ENCODE measurements around the gene CCDC34. TPM values are rescaled to one million over a fixed set of nuclear protein-coding genes. Genes with fewer than 3 reads are reported as not detected.
"Not testable (repeated sequence)": the region's sequence is repeated elsewhere in the genome, so short reads cannot be mapped to it uniquely, and the experiment has no call there.

The CCDC34 gene
- total RNA-seq, 1 donor from 2014 or later = 4.3 TPM

- Mint-ChIP-seq H3K4me1 (ENCODE audit: low read depth) (peaks cover 41% of the 10 kb centered on the region), H3K9me3 (ENCODE audit: low read depth) (no peaks in the 10 kb centered on the region), H3K27ac (ENCODE audit: unreplicated experiment) (peak overlapping the region; percentile 67), H3K36me3 (ENCODE audit: low read depth) (peaks cover 9% of the 10 kb centered on the region), H3K4me3 (ENCODE audit: unreplicated experiment) (no peak overlapping the region), H3K27me3 (ENCODE audit: low read depth) (no peaks in the 10 kb centered on the region)
- no peak for DNase-seq (ENCODE audit: low spot score)
- TF ChIP-seq, protein P1, sequence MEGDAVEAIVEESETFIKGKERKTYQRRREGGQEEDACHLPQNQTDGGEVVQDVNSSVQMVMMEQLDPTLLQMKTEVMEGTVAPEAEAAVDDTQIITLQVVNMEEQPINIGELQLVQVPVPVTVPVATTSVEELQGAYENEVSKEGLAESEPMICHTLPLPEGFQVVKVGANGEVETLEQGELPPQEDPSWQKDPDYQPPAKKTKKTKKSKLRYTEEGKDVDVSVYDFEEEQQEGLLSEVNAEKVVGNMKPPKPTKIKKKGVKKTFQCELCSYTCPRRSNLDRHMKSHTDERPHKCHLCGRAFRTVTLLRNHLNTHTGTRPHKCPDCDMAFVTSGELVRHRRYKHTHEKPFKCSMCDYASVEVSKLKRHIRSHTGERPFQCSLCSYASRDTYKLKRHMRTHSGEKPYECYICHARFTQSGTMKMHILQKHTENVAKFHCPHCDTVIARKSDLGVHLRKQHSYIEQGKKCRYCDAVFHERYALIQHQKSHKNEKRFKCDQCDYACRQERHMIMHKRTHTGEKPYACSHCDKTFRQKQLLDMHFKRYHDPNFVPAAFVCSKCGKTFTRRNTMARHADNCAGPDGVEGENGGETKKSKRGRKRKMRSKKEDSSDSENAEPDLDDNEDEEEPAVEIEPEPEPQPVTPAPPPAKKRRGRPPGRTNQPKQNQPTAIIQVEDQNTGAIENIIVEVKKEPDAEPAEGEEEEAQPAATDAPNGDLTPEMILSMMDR (IDR thresholded peaks at IDR 0.05) = no peak
Observed at GRCh38 chr11:27331981-27332380, 31.0 kb downstream of the CCDC34 start.

DNA sequence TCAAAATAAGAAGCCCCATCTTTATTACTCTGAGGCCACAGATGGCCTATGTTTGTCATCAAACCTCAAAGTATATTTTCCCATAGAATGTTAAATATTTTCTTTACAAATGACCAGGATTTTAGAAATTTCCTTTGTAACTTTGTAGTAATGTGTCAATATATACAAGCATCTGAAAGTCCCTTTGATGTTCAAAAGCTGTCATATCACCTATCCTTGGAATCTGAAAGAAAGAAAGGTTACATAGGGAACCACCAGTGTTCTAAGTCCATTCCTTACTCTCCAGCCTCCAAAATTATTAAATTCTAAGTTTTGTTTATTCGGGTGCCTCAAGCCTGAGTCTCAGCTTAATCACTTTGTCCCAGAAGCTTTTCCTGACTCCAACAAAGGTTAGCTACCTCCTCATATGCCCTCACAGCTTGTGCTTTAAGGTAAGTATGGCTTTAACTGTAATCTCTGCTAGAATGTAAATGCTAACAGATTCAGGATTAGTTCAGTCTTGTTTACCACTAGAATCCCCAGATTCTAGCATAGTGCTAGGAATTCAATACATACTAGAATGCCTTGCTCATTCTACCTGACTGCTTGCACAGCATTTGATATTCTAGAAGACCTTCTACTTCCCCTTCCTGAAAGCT lies 32.3 kb downstream of the CCDC34 start:
- DNase-seq (ENCODE audit: low spot score) = no peak
- Mint-ChIP-seq H3K9me3 (ENCODE audit: low read depth) (peaks cover 11% of the 10 kb centered on the region), H3K27ac (ENCODE audit: unreplicated experiment) (peak overlapping the region; percentile 39), H3K4me1 (ENCODE audit: low read depth) (peaks cover 41% of the 10 kb centered on the region), H3K36me3 (ENCODE audit: low read depth) (peaks cover 14% of the 10 kb centered on the region), H3K4me3 (ENCODE audit: unreplicated experiment) (no peak overlapping the region), H3K27me3 (ENCODE audit: low read depth) (no peaks in the 10 kb centered on the region)
- TF ChIP-seq, protein P1 (IDR thresholded peaks at IDR 0.05) = no peak

DNA sequence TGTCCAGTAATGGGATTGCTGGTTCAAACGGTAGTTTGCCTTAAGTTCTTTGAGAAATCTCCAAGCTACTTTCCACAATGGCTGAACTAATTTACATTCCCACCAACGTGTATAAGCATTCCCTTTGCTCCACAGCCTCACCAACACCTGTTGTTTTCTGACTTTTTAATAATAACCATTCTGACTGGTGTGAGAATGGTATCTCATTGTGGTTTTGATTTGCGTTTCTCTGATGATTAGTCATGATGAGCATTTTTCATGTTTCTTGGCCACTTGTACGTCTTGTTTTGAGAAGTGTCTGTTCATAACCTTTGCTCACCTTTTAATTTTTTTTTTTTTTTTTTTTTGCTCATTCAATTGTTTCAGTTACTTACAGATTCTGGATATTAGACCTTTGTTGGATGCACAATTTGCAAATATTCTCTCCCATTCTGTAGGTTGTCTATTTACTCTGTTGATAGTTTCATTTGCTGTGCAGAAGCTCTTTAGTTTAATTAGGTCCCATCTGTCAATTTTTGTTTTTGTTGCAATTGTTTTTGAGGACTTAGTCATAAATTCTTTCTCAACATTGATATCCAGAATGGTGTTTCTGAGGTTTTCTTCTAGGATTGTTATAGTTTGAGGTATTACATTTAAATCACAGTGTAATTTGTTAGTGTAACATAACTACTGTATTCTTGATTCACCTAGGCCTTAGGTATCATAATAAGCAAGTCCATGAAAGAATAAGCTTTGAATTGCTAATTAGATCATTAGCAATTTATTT lies 33.0 kb downstream of the CCDC34 start:
- Mint-ChIP-seq H3K4me1 (ENCODE audit: low read depth) (peaks cover 41% of the 10 kb centered on the region), H3K36me3 (ENCODE audit: low read depth) (peaks cover 14% of the 10 kb centered on the region), H3K4me3 (ENCODE audit: unreplicated experiment) (no peak overlapping the region), H3K9me3 (ENCODE audit: low read depth) (peaks cover 14% of the 10 kb centered on the region), H3K27ac (ENCODE audit: unreplicated experiment) (no peak overlapping the region), H3K27me3 (ENCODE audit: low read depth) (no peaks in the 10 kb centered on the region)
- DNase-seq (ENCODE audit: low spot score) = no peak
- TF ChIP-seq, protein P1 (IDR thresholded peaks at IDR 0.05) = no peak

GRCh38 chr11:27328614-27329013 lies 34.4 kb downstream of the CCDC34 start:
- Mint-ChIP-seq H3K4me1 (ENCODE audit: low read depth) (peaks cover 38% of the 10 kb centered on the region), H3K4me3 (ENCODE audit: unreplicated experiment) (no peak overlapping the region), H3K27me3 (ENCODE audit: low read depth) (no peaks in the 10 kb centered on the region), H3K9me3 (ENCODE audit: low read depth) (peaks cover 14% of the 10 kb centered on the region), H3K36me3 (ENCODE audit: low read depth) (peaks cover 12% of the 10 kb centered on the region), H3K27ac (ENCODE audit: unreplicated experiment) (peak overlapping the region; percentile 90)
- TF ChIP-seq, protein P1 (IDR thresholded peaks at IDR 0.05) = no peak
- no peak for DNase-seq (ENCODE audit: low spot score)

DNA sequence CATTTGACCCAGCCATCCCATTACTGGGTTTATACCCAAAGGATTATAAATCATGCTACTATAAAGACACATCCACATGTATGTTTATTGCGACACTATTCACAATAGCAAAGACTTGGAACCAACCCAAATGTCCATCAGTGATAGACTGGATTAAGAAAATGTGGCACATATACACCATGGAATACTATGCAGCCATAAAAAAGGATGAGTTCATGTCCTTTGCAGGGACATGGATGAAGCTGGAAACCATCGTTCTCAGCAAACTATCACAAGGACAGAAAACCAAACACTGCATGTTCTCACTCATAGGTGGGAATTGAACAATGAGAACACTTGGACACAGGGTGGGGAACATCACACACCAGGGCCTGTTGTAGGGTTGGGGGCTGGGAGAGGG lies 36.0 kb downstream of the CCDC34 start:
- H3K27ac Mint-ChIP-seq (ENCODE audit: unreplicated experiment); H3K27me3 Mint-ChIP-seq (ENCODE audit: low read depth); DNase-seq (ENCODE audit: low spot score); H3K4me3 Mint-ChIP-seq (ENCODE audit: unreplicated experiment): not testable (repeated sequence)
- Mint-ChIP-seq H3K36me3 (ENCODE audit: low read depth) (peaks cover 13% of the 10 kb centered on the region), H3K4me1 (ENCODE audit: low read depth) (peaks cover 35% of the 10 kb centered on the region), H3K9me3 (ENCODE audit: low read depth) (peaks cover 21% of the 10 kb centered on the region)

DNA sequence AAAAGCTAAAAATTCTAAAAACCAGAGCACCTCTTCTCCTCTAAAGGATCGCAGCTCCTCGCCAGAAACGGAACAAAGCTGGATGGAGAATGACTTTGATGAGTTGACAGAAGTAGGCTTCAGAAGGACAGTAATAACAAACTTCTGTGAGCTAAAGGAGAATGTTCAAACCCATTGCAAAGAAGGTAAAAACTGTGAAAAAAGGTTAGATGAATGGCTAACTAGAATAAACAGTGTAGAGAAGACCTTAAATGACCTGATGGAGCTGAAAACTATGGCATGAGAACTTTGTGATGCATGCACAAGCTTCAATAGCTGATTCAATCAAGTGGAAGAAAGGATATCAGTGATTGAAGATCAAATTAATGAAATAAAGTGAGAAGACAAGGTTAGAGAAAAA lies 40.8 kb downstream of the CCDC34 start:
- Mint-ChIP-seq H3K9me3 (ENCODE audit: low read depth) (peaks cover 21% of the 10 kb centered on the region), H3K4me1 (ENCODE audit: low read depth) (peaks cover 25% of the 10 kb centered on the region)
- H3K27me3 Mint-ChIP-seq (ENCODE audit: low read depth) = not testable (repeated sequence)

DNA sequence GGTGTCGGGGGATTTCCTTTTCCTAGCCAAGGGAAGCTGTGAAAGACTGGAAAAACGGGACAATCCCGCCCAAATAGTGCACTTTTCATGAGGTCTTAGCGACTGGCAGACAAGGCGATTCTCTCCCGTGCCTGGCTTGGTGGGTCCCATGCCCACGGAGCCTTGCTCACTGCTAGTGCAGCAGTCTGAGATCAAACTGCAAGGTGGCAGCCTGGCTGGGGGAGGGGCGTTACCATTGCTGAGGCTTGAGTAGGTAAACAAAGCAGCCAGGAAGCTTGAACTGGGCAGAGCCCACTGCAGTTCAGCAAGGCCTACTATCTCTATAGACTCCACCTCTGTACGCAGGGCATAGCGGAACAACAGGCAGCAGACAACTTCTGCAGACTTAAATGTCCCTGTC lies 41.7 kb downstream of the CCDC34 start:
- not testable (repeated sequence) for DNase-seq (ENCODE audit: low spot score); H3K36me3 Mint-ChIP-seq (ENCODE audit: low read depth); H3K27me3 Mint-ChIP-seq (ENCODE audit: low read depth); H3K27ac Mint-ChIP-seq (ENCODE audit: unreplicated experiment); H3K4me3 Mint-ChIP-seq (ENCODE audit: unreplicated experiment)
- H3K9me3 Mint-ChIP-seq (ENCODE audit: low read depth) = peaks cover 16% of the 10 kb centered on the region
- peaks cover 33% of the 10 kb centered on the region for H3K4me1 Mint-ChIP-seq (ENCODE audit: low read depth)

More for the DNA sequence above, 40.8 kb downstream of the CCDC34 start:
- H3K36me3 Mint-ChIP-seq (ENCODE audit: low read depth) = peaks cover 12% of the 10 kb centered on the region
- DNase-seq (ENCODE audit: low spot score); H3K4me3 Mint-ChIP-seq (ENCODE audit: unreplicated experiment); H3K27ac Mint-ChIP-seq (ENCODE audit: unreplicated experiment): not testable (repeated sequence)
